ENCODE measurements around the gene CASKIN2. TPM values are rescaled to one million over a fixed set of nuclear protein-coding genes. Genes with fewer than 3 reads are reported as not detected.
A peak's percentile ranks its signal among the peaks of the same experiment; 100 is the strongest.

The CASKIN2 gene
- total and polyA plus RNA-seq, 4 donors = 2.3 to 12.1 (median 8.6) TPM

GRCh38 chr17:75474736-75475135, 40.6 kb downstream of the CASKIN2 start:
- no peak overlapping the region for H3K4me3 ChIP-seq (ENCODE audit: low read depth in 1 of 3, low read length in 3 of 3)
- no peak overlapping the region for H3K9ac ChIP-seq (ENCODE audit: low read depth in 1 of 2, low read length in 2 of 2)
- H3K27me3 ChIP-seq (ENCODE audit: control insufficient read depth in 4 of 4, insufficient read depth in 4 of 4, low read length in 3 of 4) = no peaks in the 10 kb centered on the region
- H3K27ac ChIP-seq (ENCODE audit: low read depth in 1 of 2, low read length in 2 of 2) = no peak overlapping the region
- WGBS = 91% methylated on average over 6 of the region's 6 CpGs
- DNase-seq (ENCODE audit: low spot score) = no peak
- H3K36me3 ChIP-seq (ENCODE audit: control insufficient read depth in 4 of 4, insufficient read depth in 3 of 4, low read depth in 1 of 4, low read length in 3 of 4) = peaks cover 0 to 7% (median 3%) of the 10 kb centered on the region in 4 donors
- no peaks in the 10 kb centered on the region for H3K9me3 ChIP-seq (ENCODE audit: control insufficient read depth in 4 of 4, low read length in 3 of 4)
- peaks cover 0 to 15% (median 10%) of the 10 kb centered on the region in 4 donors for H3K4me1 ChIP-seq (ENCODE audit: control insufficient read depth in 4 of 4, insufficient read depth in 4 of 4, low read length in 3 of 4)
- TF ChIP-seq JUND (IDR thresholded peaks at IDR 0.05) = no peak
- no peak for TF ChIP-seq TAF1 (conservative IDR thresholded peaks at IDR 0.05)
- no peak for TF ChIP-seq FOXA2 (IDR thresholded peaks at IDR 0.05)
- TF ChIP-seq FOXA1 (IDR thresholded peaks at IDR 0.05) = no peak
- TF ChIP-seq RAD21 (IDR thresholded peaks at IDR 0.05) = no peak

- Histone ChIP-seq H3K27ac (ENCODE audit: low read depth in 1 of 2, low read length in 2 of 2) (no peak overlapping the region), H3K27me3 (ENCODE audit: control insufficient read depth in 4 of 4, insufficient read depth in 4 of 4, low read length in 3 of 4) (no peaks in the 10 kb centered on the region), H3K4me1 (ENCODE audit: control insufficient read depth in 4 of 4, insufficient read depth in 4 of 4, low read length in 3 of 4) (peaks cover 0 to 20% (median 10%) of the 10 kb centered on the region in 4 donors), H3K36me3 (ENCODE audit: control insufficient read depth in 4 of 4, insufficient read depth in 3 of 4, low read depth in 1 of 4, low read length in 3 of 4) (peaks cover 0 to 7% (median 3%) of the 10 kb centered on the region in 4 donors), H3K9ac (ENCODE audit: low read depth in 1 of 2, low read length in 2 of 2) (no peak overlapping the region), H3K4me3 (ENCODE audit: low read depth in 1 of 3, low read length in 3 of 3) (no peak overlapping the region), H3K9me3 (ENCODE audit: control insufficient read depth in 4 of 4, low read length in 3 of 4) (no peaks in the 10 kb centered on the region)
- no peak for TF ChIP-seq FOXA1 (IDR thresholded peaks at IDR 0.05)
- TF ChIP-seq CTCF (IDR thresholded peaks at IDR 0.05; ENCODE audit: low read depth, low read length, missing input control) = no peak
- TF ChIP-seq EGR1 (IDR thresholded peaks at IDR 0.05; ENCODE audit: low read depth in 2 of 2) = no peak
- TF ChIP-seq GABPA (IDR thresholded peaks at IDR 0.05 in 1 of 2, conservative IDR thresholded peaks at IDR 0.05 in 1 of 2) = no peak
- no peak for TF ChIP-seq FOXA2 (IDR thresholded peaks at IDR 0.05)
- no peak for TF ChIP-seq RXRA (IDR thresholded peaks at IDR 0.05)
- no peak for TF ChIP-seq SP1 (IDR thresholded peaks at IDR 0.05)
- no peak for TF ChIP-seq REST (IDR thresholded peaks at IDR 0.05)
- no peak for TF ChIP-seq JUND (IDR thresholded peaks at IDR 0.05)
- TF ChIP-seq YY1 (IDR thresholded peaks at IDR 0.05) = no peak
- no peak for TF ChIP-seq HNF4A (conservative IDR thresholded peaks at IDR 0.05)
- DNase-seq (ENCODE audit: low spot score) = no peak
- 95% methylated on average over 2 of the region's 2 CpGs for WGBS
Observed at GRCh38 chr17:75473246-75473645, 42.1 kb downstream of the CASKIN2 start.

GRCh38 chr17:75472119-75472518, 43.2 kb downstream of the CASKIN2 start:
- no peak for DNase-seq (ENCODE audit: low spot score)
- H3K9ac ChIP-seq (ENCODE audit: low read depth in 1 of 2, low read length in 2 of 2) = no peak overlapping the region
- H3K27ac ChIP-seq (ENCODE audit: low read depth in 1 of 2, low read length in 2 of 2) = no peak overlapping the region
- H3K4me1 ChIP-seq (ENCODE audit: control insufficient read depth in 4 of 4, insufficient read depth in 4 of 4, low read length in 3 of 4) = peaks cover 0 to 18% (median 8%) of the 10 kb centered on the region in 4 donors
- 40% methylated on average over 4 of the region's 4 CpGs for WGBS
- H3K9me3 ChIP-seq (ENCODE audit: control insufficient read depth in 4 of 4, low read length in 3 of 4) = no peaks in the 10 kb centered on the region
- no peak overlapping the region for H3K4me3 ChIP-seq (ENCODE audit: low read depth in 1 of 3, low read length in 3 of 3)
- peaks cover 0 to 7% (median 3%) of the 10 kb centered on the region in 4 donors for H3K36me3 ChIP-seq (ENCODE audit: control insufficient read depth in 4 of 4, insufficient read depth in 3 of 4, low read depth in 1 of 4, low read length in 3 of 4)
- no peaks in the 10 kb centered on the region for H3K27me3 ChIP-seq (ENCODE audit: control insufficient read depth in 4 of 4, insufficient read depth in 4 of 4, low read length in 3 of 4)
- no peak for TF ChIP-seq JUND (IDR thresholded peaks at IDR 0.05)
- TF ChIP-seq EGR1 (IDR thresholded peaks at IDR 0.05; ENCODE audit: low read depth in 2 of 2) = no peak
- TF ChIP-seq HNF4A (conservative IDR thresholded peaks at IDR 0.05) = peak; percentile 18 to 41
- TF ChIP-seq RAD21 (IDR thresholded peaks at IDR 0.05) = peak; percentile 17 to 51
- TF ChIP-seq NR2F2 (IDR thresholded peaks at IDR 0.05) = no peak
- no peak for TF ChIP-seq REST (IDR thresholded peaks at IDR 0.05)
- no peak for TF ChIP-seq HNF4G (IDR thresholded peaks at IDR 0.05)
- no peak for TF ChIP-seq FOXA2 (IDR thresholded peaks at IDR 0.05)
- peak in 1 of 2 donors; percentile 45 for TF ChIP-seq RXRA (IDR thresholded peaks at IDR 0.05)
- no peak for TF ChIP-seq ZBTB33 (IDR thresholded peaks at IDR 0.05)

All from liver (tissue), 9 donors.